B cell (primary cell): ENCODE results near the gene LDLRAD3.

Experiments
- EZH2 ChIP-seq: IDR thresholded peaks from 2 replicates; pipeline ENCODE4 v1.6.1; 2012; ENCODE audit warnings: borderline replicate concordance, low read depth, mild to moderate bottlenecking, moderate library complexity, low read length; ENCODE audit not compliant: insufficient read depth, poor library complexity, severe bottlenecking
- TF ChIP-seq, protein P1 (sequence below): fragments of 200-600 bp; IDR thresholded peaks from one replicate; pipeline ENCODE4 v1.8.0; 2022; ENCODE audit warnings: antibody characterized with exemption, mild to moderate bottlenecking

DNA sequence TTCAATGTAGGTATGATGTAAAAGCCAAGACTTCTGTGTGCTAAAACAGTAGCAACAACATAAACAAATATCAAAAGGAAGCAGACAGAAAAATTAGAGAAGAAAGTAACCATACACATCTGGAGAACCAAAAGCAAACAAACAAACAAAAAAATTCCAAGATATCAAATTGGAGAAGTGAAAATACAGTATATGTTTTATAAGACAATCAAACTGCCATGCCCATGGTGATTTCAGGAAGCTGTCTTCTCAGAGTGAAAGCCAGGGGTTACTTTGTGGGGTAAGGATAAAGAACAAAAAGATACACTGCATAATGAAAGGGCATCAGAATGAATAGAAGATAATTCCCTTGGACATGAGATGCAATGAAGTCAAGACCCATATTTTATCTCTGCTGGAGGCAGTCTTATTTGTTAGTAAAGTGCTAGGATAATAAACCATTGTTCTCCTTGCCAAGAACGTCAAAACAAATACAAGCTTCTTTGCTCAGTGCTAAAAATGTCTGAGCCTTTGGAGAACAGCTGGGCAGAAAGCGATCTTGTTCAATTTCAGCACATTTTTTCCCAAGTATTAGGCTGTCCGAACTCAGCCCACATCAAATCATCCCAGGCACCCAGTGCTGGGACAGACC is 38.1 kb upstream of the LDLRAD3 start:
- TF ChIP-seq, protein P1, sequence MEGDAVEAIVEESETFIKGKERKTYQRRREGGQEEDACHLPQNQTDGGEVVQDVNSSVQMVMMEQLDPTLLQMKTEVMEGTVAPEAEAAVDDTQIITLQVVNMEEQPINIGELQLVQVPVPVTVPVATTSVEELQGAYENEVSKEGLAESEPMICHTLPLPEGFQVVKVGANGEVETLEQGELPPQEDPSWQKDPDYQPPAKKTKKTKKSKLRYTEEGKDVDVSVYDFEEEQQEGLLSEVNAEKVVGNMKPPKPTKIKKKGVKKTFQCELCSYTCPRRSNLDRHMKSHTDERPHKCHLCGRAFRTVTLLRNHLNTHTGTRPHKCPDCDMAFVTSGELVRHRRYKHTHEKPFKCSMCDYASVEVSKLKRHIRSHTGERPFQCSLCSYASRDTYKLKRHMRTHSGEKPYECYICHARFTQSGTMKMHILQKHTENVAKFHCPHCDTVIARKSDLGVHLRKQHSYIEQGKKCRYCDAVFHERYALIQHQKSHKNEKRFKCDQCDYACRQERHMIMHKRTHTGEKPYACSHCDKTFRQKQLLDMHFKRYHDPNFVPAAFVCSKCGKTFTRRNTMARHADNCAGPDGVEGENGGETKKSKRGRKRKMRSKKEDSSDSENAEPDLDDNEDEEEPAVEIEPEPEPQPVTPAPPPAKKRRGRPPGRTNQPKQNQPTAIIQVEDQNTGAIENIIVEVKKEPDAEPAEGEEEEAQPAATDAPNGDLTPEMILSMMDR: no peak
- no peak for TF ChIP-seq EZH2
